T-cell (primary cell): ENCODE measurements around the gene KRT75. TPM values are rescaled to one million over a fixed set of nuclear protein-coding genes. Genes with fewer than 3 reads are reported as not detected.

Experiments used
- ATAC-seq, 4 experiments: fragments of 200-7000 bp in 3 of 4; fragments of 150-1000 bp in 1 of 4; cut with Tn5 transposase; replicated peaks in 1 of 4; 1 replicate in 3 of 4; 2 replicates in 1 of 4; pipeline ENCODE4 v1.10.0; 2021; ENCODE audit warnings: moderate library complexity in 3 of 4, mild to moderate bottlenecking in 2 of 4, moderate number of reproducible peaks in 1 of 4
- CTCF ChIA-PET, 2 donors: fragments of 300-600 bp; sonication (Branson Sonifier 250); formaldehyde crosslinking; loops; one replicate each; lab custom pipeline; 2022; ENCODE audit warnings: antibody characterized with exemption in 2 of 2; lab: Charles Lee
- POLR2A ChIA-PET, 2 donors: fragments of 300-600 bp; sonication (Branson Sonifier 250); formaldehyde crosslinking; loops; one replicate each; lab custom pipeline; 2022; ENCODE audit warnings: antibody characterized with exemption in 2 of 2; lab: Charles Lee
- DNase-seq, 35 experiments: peaks; one replicate each; pipeline versions ENCODE4 v3.0.0 to v3.0.0-alpha.2; 2013 to 2023
- H3K27ac ChIP-seq: one replicate; pipeline ENCODE4 v1.5.1; 2013; ENCODE audit warnings: low read length
- H3K27me3 ChIP-seq, 2 experiments: replicated peaks in 1 of 2; 1 replicate in 1 of 2; 2 replicates in 1 of 2; pipeline versions ENCODE4 v1.6.1 to v1.7.0; 2013; ENCODE audit warnings: low read length in 1 of 2, mixed read lengths in 1 of 2; ENCODE audit not compliant: control insufficient read depth in 2 of 2, insufficient read depth in 2 of 2; ENCODE audit errors: extremely low read depth in 1 of 2
- H3K36me3 ChIP-seq, 2 donors: 1 replicate in 1 of 2; 2 replicates in 1 of 2; pipeline versions ENCODE4 v1.6.1 to v1.7.0; 2013; ENCODE audit warnings: low read length in 1 of 2; ENCODE audit not compliant: control insufficient read depth in 2 of 2, insufficient read depth in 1 of 2; ENCODE audit errors: extremely low read depth in 1 of 2
- H3K4me1 ChIP-seq, 2 experiments: 1 replicate in 1 of 2; 2 replicates in 1 of 2; pipeline versions ENCODE4 v1.6.1 to v1.7.0; 2013; ENCODE audit warnings: low read length in 2 of 2, mixed read lengths in 1 of 2; ENCODE audit not compliant: insufficient read depth in 2 of 2, control insufficient read depth in 1 of 2; ENCODE audit errors: extremely low read depth in 1 of 2
- H3K4me3 ChIP-seq, 2 donors: 1 replicate in 1 of 2; 2 replicates in 1 of 2; pipeline versions ENCODE4 v1.5.1 to v1.7.0; 2013; ENCODE audit warnings: mild to moderate bottlenecking in 2 of 2, low read length in 1 of 2, moderate library complexity in 1 of 2; ENCODE audit not compliant: control insufficient read depth in 1 of 2; ENCODE audit errors: extremely low read depth in 1 of 2
- H3K9me3 ChIP-seq: 2 replicates; pipeline ENCODE4 v1.7.0; 2013
- H3K27ac Mint-ChIP-seq, 2 donors: one replicate each; pipeline ENCODE4 v1.8.0; 2020 to 2021; ENCODE audit warnings: mild to moderate bottlenecking in 2 of 2, mixed read lengths in 2 of 2
- H3K27me3 Mint-ChIP-seq, 2 donors: one replicate each; pipeline ENCODE4 v1.8.0; 2021 to 2022; ENCODE audit warnings: mixed read lengths in 2 of 2
- H3K36me3 Mint-ChIP-seq: one replicate; pipeline ENCODE4 v1.8.0; 2021; ENCODE audit warnings: mixed read lengths
- H3K4me1 Mint-ChIP-seq, 3 donors: one replicate each; pipeline ENCODE4 v1.8.0; 2020 to 2022; ENCODE audit warnings: mixed read lengths in 3 of 3, mild to moderate bottlenecking in 1 of 3
- H3K4me3 Mint-ChIP-seq, 3 donors: one replicate each; pipeline ENCODE4 v1.8.0; 2020 to 2022; ENCODE audit warnings: mild to moderate bottlenecking in 3 of 3, mixed read lengths in 3 of 3, moderate library complexity in 3 of 3
- H3K9me3 Mint-ChIP-seq, 3 donors: one replicate each; pipeline ENCODE4 v1.8.0; 2020 to 2022; ENCODE audit warnings: mixed read lengths in 3 of 3
- WGBS: methylation state at CpG from one replicate; pipeline ENCODE4 v1.1.5; 2013; ENCODE audit warnings: missing lambda C conversion rate; ENCODE audit not compliant: insufficient coverage; 5-methylcytosine and 5-hydroxymethylcytosine counted together
- total RNA-seq, 35 experiments: library from RNA in 6 of 35; stranded (reverse) in 6 of 35; fragments of 120-200 nt in 1 of 35; gene quantifications; one replicate each; pipeline versions ENCODE4 v1.2.1 to v1.2.4 and lab custom pipeline; 2013 to 2026

The KRT75 gene
- total RNA-seq, 5 donors from 2014 or later (not counting 1 experiment from before 2014, with no cell fraction given), result not detected

DNA sequence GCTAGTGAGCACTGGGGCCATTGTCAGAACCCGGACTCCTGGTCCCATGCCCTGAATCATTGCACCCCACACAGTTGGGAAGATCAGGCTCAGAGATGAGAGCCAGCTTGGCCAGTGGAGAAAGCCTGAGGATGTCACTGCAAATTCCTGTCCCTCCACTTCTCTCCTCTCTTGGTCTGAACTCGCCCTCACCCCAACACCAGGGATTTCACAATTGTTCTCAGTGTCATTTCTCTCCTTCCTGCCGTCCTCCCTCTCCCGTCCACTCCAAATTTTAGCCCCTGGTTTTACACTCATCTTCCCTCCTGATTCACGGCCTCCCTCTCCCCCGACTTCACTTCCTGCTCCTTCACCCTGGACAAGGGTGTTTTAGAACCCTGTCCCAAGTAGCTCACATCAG lies 11.1 kb downstream of the KRT75 start:
- Mint-ChIP-seq H3K4me3 (no peak overlapping the region), H3K36me3 (no peaks in the 10 kb centered on the region), H3K27ac (no peak overlapping the region), H3K9me3 (no peaks in the 10 kb centered on the region), H3K27me3 (peaks cover 19 to 23% of the 10 kb centered on the region in 2 donors), H3K4me1 (no peaks in the 10 kb centered on the region)
- H3K9me3 ChIP-seq, result no peaks in the 10 kb centered on the region
- H3K36me3 ChIP-seq, result no peaks in the 10 kb centered on the region
- no peak for DNase-seq
- 68% methylated on average over 6 of the region's 6 CpGs for WGBS
- ATAC-seq, result no peak
- CTCF ChIA-PET, result no interaction called here
- POLR2A ChIA-PET, result no interaction called here
- no peaks in the 10 kb centered on the region for H3K4me1 ChIP-seq
- H3K4me3 ChIP-seq, result no peak overlapping the region
- H3K27ac ChIP-seq, result no peak overlapping the region
- H3K27me3 ChIP-seq, result peaks cover 0 to 43% of the 10 kb centered on the region in 2 experiments

DNA sequence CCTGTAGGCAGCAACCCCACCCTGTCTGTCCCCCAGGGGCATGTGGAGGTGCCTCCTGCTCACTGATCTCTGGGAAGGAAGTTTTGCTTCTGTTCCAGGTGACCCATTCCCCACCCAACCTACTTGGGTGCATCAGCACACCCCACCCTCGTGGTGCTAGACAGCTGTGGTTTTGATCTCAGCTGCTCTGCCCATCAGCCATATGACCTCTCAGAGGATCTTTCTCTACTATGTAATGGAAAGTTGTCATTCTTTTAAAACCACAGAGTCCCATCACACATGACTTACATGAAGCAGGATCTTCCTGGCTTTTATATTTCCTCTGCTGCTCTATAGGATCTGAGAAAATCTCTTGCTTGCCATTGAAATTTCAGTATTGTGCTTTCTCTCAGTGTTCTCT lies 14.5 kb downstream of the KRT75 start:
- Histone ChIP-seq H3K36me3 (no peaks in the 10 kb centered on the region), H3K27ac (no peak overlapping the region), H3K4me1 (no peaks in the 10 kb centered on the region), H3K27me3 (peaks cover 0 to 42% of the 10 kb centered on the region in 2 experiments), H3K4me3 (no peak overlapping the region), H3K9me3 (no peaks in the 10 kb centered on the region)
- no peaks in the 10 kb centered on the region for H3K9me3 Mint-ChIP-seq
- H3K27ac Mint-ChIP-seq, result no peak overlapping the region
- no CpG with 5 or more reads among the region's 1 CpG for WGBS
- no peaks in the 10 kb centered on the region for H3K36me3 Mint-ChIP-seq
- no peak overlapping the region for H3K4me3 Mint-ChIP-seq
- no peaks in the 10 kb centered on the region for H3K4me1 Mint-ChIP-seq
- ChIA-PET CTCF (no interaction called here), POLR2A (no interaction called here)
- peaks cover 17 to 23% of the 10 kb centered on the region in 2 donors for H3K27me3 Mint-ChIP-seq
- ATAC-seq, result no peak
- no peak for DNase-seq

DNA sequence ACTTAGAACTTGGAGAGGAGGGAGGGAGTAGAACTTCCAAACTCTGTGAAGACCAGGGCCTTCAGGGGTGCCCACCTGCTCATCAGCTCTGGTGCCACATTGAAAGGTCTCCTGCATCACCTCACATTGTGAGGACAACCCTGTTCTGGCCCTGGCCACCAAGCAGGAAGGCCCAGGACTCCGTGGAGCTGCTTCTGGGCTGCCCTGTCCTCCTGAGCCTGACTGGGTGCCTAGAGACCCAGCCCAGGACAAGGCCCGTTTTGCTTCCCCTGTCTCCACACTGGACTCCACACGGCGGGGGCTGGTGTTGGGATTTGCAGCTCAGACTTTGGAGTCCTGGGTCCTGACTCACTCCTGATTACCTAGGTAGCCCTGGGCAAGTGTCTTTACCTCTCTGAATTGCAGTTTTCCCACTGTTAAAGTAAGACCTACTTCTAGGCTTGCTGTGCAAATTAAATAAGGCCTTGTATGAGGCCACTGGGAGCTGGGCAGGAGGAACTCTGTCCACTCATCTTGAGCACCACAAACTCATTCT lies 15.5 kb downstream of the KRT75 start:
- no peak overlapping the region for H3K27ac Mint-ChIP-seq
- Histone ChIP-seq H3K27ac (no peak overlapping the region), H3K4me3 (no peak overlapping the region), H3K4me1 (no peaks in the 10 kb centered on the region), H3K27me3 (peaks cover 0 to 32% of the 10 kb centered on the region in 2 experiments), H3K36me3 (no peaks in the 10 kb centered on the region), H3K9me3 (no peaks in the 10 kb centered on the region)
- 69% methylated on average over 3 of the region's 4 CpGs for whole genome bisulfite sequencing
- DNase-seq, result no peak
- H3K9me3 Mint-ChIP-seq, result no peaks in the 10 kb centered on the region
- CTCF ChIA-PET, result no interaction called here
- H3K4me3 Mint-ChIP-seq, result no peak overlapping the region
- no peaks in the 10 kb centered on the region for H3K36me3 Mint-ChIP-seq
- no peaks in the 10 kb centered on the region for H3K4me1 Mint-ChIP-seq
- POLR2A ChIA-PET, result no interaction called here
- no peak for ATAC-seq
- H3K27me3 Mint-ChIP-seq, result peaks cover 12 to 19% of the 10 kb centered on the region in 2 donors

DNA sequence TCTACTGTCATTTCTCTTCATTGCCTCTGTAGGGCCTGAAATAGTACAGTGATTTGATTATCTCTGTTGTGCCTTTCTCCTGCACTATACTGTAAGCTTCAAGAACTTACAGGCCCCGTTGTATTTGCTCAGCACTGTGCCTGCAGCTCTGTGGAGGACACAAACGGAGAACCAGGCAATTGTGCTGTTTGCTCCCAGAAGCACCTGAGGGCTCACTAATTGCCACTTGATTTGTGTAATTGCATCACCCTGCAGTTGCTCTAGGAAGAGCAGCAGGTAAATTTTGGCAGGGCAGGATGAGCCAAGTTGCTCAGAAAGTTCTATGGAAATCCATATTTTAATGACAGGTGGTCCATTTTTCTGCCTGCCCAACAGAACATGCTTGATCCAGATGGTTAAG lies 16.4 kb downstream of the KRT75 start:
- DNase-seq, result no peak
- Mint-ChIP-seq H3K9me3 (no peaks in the 10 kb centered on the region), H3K27me3 (peaks cover 7 to 24% of the 10 kb centered on the region in 2 donors), H3K4me1 (no peaks in the 10 kb centered on the region), H3K27ac (no peak overlapping the region), H3K4me3 (no peak overlapping the region), H3K36me3 (no peaks in the 10 kb centered on the region)
- peaks cover 0 to 26% of the 10 kb centered on the region in 2 experiments for H3K27me3 ChIP-seq
- 100% methylated on average over 1 of the region's 2 CpGs for WGBS
- no peaks in the 10 kb centered on the region for H3K9me3 ChIP-seq
- H3K4me1 ChIP-seq, result no peaks in the 10 kb centered on the region
- no peaks in the 10 kb centered on the region for H3K36me3 ChIP-seq
- ATAC-seq, result no peak
- ChIA-PET POLR2A (no interaction called here), CTCF (no interaction called here)
- H3K4me3 ChIP-seq, result no peak overlapping the region
- no peak overlapping the region for H3K27ac ChIP-seq

DNA sequence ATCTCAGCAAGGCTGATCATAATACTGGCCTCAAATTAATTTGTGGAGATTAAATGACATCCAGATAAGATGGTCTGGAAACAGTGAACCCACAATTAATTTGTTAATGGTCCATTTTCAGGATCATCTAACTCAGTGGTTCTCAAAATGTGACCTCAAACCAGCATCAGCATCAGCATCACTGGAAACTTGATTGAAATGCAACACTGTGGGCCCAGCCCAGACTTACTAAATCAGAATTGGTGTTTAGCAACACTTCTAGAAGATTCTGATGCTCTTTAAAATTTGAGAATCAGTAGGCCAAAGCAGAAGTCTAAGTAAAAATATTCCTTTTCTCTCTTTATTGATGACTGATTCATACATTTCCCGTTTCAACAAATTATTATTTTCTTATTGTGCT lies 17.4 kb downstream of the KRT75 start:
- Mint-ChIP-seq H3K36me3 (no peaks in the 10 kb centered on the region), H3K4me3 (no peak overlapping the region), H3K4me1 (no peaks in the 10 kb centered on the region), H3K27me3 (peaks cover 5 to 14% of the 10 kb centered on the region in 2 donors), H3K9me3 (no peaks in the 10 kb centered on the region), H3K27ac (no peak overlapping the region)
- DNase-seq, result no peak
- Histone ChIP-seq H3K27me3 (peaks cover 0 to 22% of the 10 kb centered on the region in 2 experiments), H3K36me3 (no peaks in the 10 kb centered on the region), H3K9me3 (no peaks in the 10 kb centered on the region), H3K4me3 (no peak overlapping the region), H3K4me1 (no peaks in the 10 kb centered on the region), H3K27ac (no peak overlapping the region)
- no peak for ATAC-seq
- ChIA-PET CTCF (interaction anchor here (0.5 to 0.6 kb wide), 2 partner anchors 463 to 467 kb away, joined by 3 read pairs; no protein-coding TSS in a partner anchor), POLR2A (no interaction called here)
- WGBS, result 60% methylated on average over 1 of the region's 1 CpG

DNA sequence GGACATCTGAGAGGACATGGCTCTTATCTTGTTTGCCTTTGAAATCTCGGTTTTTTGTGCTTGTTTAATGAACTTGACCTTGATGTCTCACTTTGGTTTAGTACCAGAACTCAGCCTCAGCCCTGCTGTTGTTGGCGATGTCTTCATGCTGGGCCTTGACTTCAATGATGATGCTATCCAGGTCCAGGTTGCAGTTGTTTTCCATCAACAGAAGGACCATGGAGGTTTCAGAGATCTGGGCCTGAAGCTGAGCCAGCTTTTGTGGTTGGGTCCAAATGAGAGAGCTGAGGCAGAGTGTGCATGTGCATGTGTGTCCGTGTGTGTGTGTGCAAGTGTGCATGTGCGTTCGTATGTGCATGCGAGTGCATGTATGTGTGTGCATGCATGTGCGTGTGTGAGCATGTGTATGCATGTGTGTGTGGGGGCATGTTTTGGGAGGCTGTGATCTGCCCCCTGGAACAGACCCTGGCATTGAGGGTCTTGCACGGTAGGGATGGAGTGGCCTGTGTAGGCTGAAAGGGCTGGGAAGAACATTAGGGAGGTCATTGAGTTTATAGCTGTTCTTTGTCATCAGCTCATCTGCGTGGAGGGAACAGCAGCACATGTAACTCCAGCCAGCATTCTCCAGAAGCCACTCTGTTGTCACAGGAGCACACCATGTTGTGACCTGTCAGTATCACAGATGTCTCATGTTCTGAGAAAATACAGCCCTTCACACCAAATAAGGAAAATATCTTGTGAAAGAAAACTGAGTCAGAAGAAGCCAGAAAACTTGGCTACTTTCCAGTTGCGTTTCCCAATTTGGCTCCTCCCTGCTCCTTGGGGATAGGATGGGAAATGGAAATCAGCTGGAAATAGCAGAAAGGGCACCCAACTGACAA lies 18.1 kb downstream of the KRT75 start:
- no peaks in the 10 kb centered on the region for H3K36me3 Mint-ChIP-seq
- H3K4me1 Mint-ChIP-seq, result no peaks in the 10 kb centered on the region
- H3K4me1 ChIP-seq, result no peaks in the 10 kb centered on the region
- no peak overlapping the region for H3K27ac ChIP-seq
- no peak overlapping the region for H3K4me3 ChIP-seq
- H3K9me3 Mint-ChIP-seq, result no peaks in the 10 kb centered on the region
- no peaks in the 10 kb centered on the region for H3K36me3 ChIP-seq
- peaks cover 2 to 12% of the 10 kb centered on the region in 2 donors for H3K27me3 Mint-ChIP-seq
- ATAC-seq (no peak), DNase-seq (no peak)
- H3K27ac Mint-ChIP-seq, result no peak overlapping the region
- ChIA-PET POLR2A (no interaction called here), CTCF (interaction anchor here in 1 of 2 donors (0.6 kb wide), 1 partner anchor 464 kb away, joined by 3 read pairs; no protein-coding TSS in a partner anchor)
- no peaks in the 10 kb centered on the region for H3K9me3 ChIP-seq
- 75% methylated on average over 9 of the region's 10 CpGs for WGBS
- no peak overlapping the region for H3K4me3 Mint-ChIP-seq
- peaks cover 0 to 24% of the 10 kb centered on the region in 2 experiments for H3K27me3 ChIP-seq
